H1 (cell line): ENCODE measurements around the gene SLN. TPM values are rescaled to one million over a fixed set of nuclear protein-coding genes. Genes with fewer than 3 reads are reported as not detected.

Experiments
- BACH1 ChIP-seq: IDR thresholded peaks from 2 replicates; pipeline ENCODE4 v1.6.1; 2012; ENCODE audit warnings: low read length, improper control_type of control experiment
- EZH2 ChIP-seq: fragments of 200-600 bp; sonication (generic); IDR thresholded peaks from 2 replicates; pipeline ENCODE4 v1.7.1; 2012; ENCODE audit warnings: low read depth, mild to moderate bottlenecking, moderate library complexity, low read length, inconsistent platforms; ENCODE audit not compliant: severe bottlenecking
- GABPA ChIP-seq: IDR thresholded peaks from 2 replicates; pipeline ENCODE4 v1.6.1; 2011; ENCODE audit warnings: mild to moderate bottlenecking, low read length, moderate library complexity, borderline replicate concordance; ENCODE audit not compliant: insufficient read depth
- TBP ChIP-seq: IDR thresholded peaks from 2 replicates; pipeline ENCODE4 v1.6.1; 2011; ENCODE audit warnings: low read depth, low read length, improper control_type of control experiment
- YY1 ChIP-seq: IDR thresholded peaks from 2 replicates; pipeline ENCODE4 v1.6.1; 2011; ENCODE audit warnings: low read depth, mild to moderate bottlenecking, low read length
- polyA plus RNA-seq, 7 experiments: library from polyadenylated mRNA; depleted of rRNA in 3 of 7; stranded (reverse) in 5 of 7; unstranded in 2 of 7; fragments of >200 nt in 5 of 7; fragments of 200-250 nt in 2 of 7; gene quantifications; 1 replicate in 5 of 7; 2 replicates in 1 of 7; 4 replicates in 1 of 7; pipeline versions ENCODE4 v1.2.1 to v1.2.3, GENCODE V29; 2011 to 2013; ENCODE audit warnings: missing spikeins in 2 of 7, mixed read lengths in 2 of 7
- total RNA-seq: library from RNA; stranded (reverse); fragmentation: NEBNext Ultra II Directional; extraction: Animal tissue kit (Norgen Biotek cat#: 25700); gene quantifications from 2 replicates; pipeline ENCODE4 v1.2.1, GENCODE V29; 2021

The SLN gene
- total and polyA plus RNA-seq, 2 of the 8 experiments (the other 6 are each of a cell fraction or from before 2014, with no cell fraction given), result not detected

DNA sequence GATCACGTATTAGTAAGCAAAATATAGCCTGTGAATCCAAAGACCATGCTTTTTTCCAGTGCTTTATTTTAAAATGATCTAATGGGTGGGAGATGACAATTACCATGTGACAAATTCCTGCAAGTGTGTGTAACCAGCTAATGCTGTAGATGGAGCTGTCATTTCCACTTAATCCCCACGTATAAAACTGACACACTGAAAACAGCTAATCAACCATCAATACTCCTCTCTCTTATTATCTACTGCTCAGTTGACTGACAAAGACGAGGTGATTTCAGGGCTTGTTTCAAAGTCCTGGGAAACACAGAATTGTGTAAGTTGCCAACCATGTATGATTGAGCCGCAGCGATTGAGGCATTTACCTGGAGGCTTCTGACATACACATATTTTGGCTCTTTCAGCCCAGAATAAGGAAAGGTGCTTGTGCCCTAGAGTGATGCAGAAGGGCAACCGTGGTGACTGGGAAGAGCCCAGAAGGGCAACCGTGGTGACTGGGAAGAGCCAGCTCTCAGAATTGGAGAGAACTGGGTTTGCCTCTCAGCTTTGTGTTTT is 9.7 kb downstream of the SLN start (continued):
- TF ChIP-seq GABPA (no peak), EZH2 (no peak), YY1 (no peak), BACH1 (no peak), TBP (no peak)
